ENCODE data around the gene ADGRV1.

The ADGRV1 gene

DNA sequence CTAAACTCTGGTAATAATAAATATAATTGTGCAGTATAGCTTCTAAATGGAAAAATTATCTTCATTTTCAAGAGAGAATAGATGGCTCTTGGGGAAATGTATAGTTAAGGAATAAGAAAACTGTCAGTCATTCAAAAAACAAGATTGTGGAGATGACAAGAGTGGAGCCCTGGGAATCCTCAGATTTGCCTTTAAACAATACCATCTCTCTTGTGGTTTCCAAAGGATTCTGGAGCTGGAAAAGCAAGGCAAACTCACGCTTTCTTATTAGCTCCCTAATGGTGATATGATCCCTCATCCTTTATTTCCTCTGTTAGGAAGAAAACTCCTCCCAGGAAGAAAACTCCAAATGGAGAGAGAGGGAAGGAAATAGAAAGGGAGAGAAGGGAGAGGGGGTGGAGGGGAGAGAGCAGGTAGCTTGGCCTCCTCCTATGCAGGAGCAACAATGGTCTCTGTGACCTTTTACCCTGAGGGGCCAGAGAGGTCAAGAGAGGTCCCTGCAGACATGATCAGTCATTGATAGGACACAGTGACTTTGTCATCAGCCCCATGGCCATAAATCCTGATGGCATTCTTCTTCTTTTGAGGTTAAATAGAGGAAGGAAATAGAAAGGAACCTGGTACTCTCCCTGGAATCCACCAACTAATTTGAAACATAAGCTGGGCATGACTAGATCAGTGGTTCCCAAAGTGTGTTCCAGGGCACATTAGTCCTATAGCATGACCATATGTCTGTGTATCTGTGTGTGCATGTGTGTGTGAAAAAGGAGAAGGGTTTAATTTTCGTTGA is 512.4 kb downstream of the ADGRV1 start:
- no peaks in the 10 kb centered on the region for H3K9me3 ChIP-seq (ENCODE audit: low read length)
- H3K36me3 ChIP-seq (ENCODE audit: insufficient read depth, low read length), result no peaks in the 10 kb centered on the region
- peaks cover 14% of the 10 kb centered on the region for H3K4me1 ChIP-seq (ENCODE audit: insufficient read depth, low read length)
- H3K9ac ChIP-seq (ENCODE audit: low read length), result no peak overlapping the region
- no peak overlapping the region for H3K27ac ChIP-seq (ENCODE audit: low read depth, low read length)
- H3K27me3 ChIP-seq (ENCODE audit: control insufficient read depth in 1 of 2, insufficient read depth in 2 of 2, low read length in 2 of 2), result no peaks in the 10 kb centered on the region
- no peak overlapping the region for H3K4me3 ChIP-seq (ENCODE audit: low read depth in 1 of 2, low read length in 2 of 2)

DNA sequence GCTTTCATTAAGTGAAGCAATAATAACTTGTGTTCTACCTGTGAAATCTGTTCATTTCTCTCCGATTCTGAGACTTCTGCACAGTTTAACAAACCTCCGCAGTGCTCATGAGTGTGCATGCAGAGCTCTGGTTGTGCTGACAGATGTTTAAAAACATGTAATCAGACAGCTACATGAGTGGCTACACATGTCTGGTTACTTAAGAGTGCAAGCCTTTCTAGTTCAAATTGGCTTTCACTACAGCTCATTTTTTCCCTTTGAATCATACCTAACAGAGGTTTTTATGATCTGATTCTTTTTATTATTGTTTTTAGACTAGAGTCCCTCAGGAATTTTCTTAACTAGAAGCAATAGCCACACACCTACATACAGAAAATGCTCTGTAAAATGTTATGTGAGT is 514.3 kb downstream of the ADGRV1 start:
- Histone ChIP-seq H3K4me3 (ENCODE audit: low read depth in 1 of 2, low read length in 2 of 2) (no peak overlapping the region), H3K9me3 (ENCODE audit: low read length) (no peaks in the 10 kb centered on the region), H3K27me3 (ENCODE audit: control insufficient read depth in 1 of 2, insufficient read depth in 2 of 2, low read length in 2 of 2) (no peaks in the 10 kb centered on the region), H3K27ac (ENCODE audit: low read depth, low read length) (no peak overlapping the region), H3K4me1 (ENCODE audit: insufficient read depth, low read length) (peaks cover 14% of the 10 kb centered on the region), H3K36me3 (ENCODE audit: insufficient read depth, low read length) (no peaks in the 10 kb centered on the region), H3K9ac (ENCODE audit: low read length) (no peak overlapping the region)

DNA sequence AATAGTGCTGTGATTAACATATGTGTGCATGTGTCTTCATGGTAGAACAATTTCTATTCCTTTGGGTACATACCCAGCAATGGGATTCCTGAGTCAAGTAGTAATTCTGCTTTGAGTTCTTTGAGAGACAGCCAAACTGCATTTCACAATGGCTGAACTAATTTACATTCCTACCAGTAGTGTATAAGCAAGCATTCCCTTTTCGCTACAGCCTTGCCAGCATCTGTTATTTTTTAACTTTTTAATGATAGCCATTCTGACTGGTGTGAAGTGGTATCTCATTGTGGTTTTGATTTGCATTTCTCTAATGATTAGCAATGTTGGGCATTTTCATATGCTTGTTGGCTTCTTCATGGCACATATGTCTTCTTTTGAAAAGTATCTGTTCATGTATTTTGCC is 516.0 kb downstream of the ADGRV1 start:
- H3K27me3 ChIP-seq (ENCODE audit: control insufficient read depth in 1 of 2, insufficient read depth in 2 of 2, low read length in 2 of 2), result no peaks in the 10 kb centered on the region

DNA sequence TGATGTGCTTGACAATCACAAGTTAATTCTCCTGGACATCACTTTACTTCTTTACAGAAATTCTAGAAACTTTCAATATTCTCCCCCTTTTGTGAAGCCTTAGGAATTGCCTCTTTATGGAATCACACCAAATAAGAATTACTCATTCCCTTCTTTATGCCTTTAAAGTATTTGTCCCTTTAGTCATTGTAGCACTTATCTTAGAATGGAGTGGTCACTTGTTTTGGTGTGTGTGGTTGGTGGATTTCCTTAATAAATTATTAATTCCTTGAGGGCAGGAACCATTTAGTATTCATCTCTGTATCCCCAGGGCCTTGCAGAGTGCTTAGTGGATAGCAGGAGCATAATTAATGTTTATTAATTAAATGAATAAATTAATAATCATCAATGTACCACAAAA is 517.5 kb downstream of the ADGRV1 start:
- H3K36me3 ChIP-seq (ENCODE audit: insufficient read depth, low read length), result no peaks in the 10 kb centered on the region
- H3K27ac ChIP-seq (ENCODE audit: low read depth, low read length), result no peak overlapping the region
- H3K9ac ChIP-seq (ENCODE audit: low read length), result no peak overlapping the region
- no peaks in the 10 kb centered on the region for H3K9me3 ChIP-seq (ENCODE audit: low read length)
- no peaks in the 10 kb centered on the region for H3K27me3 ChIP-seq (ENCODE audit: control insufficient read depth in 1 of 2, insufficient read depth in 2 of 2, low read length in 2 of 2)
- H3K4me1 ChIP-seq (ENCODE audit: insufficient read depth, low read length), result peaks cover 18% of the 10 kb centered on the region
- H3K4me3 ChIP-seq (ENCODE audit: low read depth in 1 of 2, low read length in 2 of 2), result no peak overlapping the region

More for the DNA sequence above, 516.0 kb downstream of the ADGRV1 start:
- no peaks in the 10 kb centered on the region for H3K9me3 ChIP-seq (ENCODE audit: low read length)
- H3K4me3 ChIP-seq (ENCODE audit: low read depth in 1 of 2, low read length in 2 of 2), result no peak overlapping the region
- H3K27ac ChIP-seq (ENCODE audit: low read depth, low read length), result no peak overlapping the region
- H3K4me1 ChIP-seq (ENCODE audit: insufficient read depth, low read length), result peaks cover 18% of the 10 kb centered on the region
- H3K9ac ChIP-seq (ENCODE audit: low read length), result no peak overlapping the region
- no peaks in the 10 kb centered on the region for H3K36me3 ChIP-seq (ENCODE audit: insufficient read depth, low read length)

DNA sequence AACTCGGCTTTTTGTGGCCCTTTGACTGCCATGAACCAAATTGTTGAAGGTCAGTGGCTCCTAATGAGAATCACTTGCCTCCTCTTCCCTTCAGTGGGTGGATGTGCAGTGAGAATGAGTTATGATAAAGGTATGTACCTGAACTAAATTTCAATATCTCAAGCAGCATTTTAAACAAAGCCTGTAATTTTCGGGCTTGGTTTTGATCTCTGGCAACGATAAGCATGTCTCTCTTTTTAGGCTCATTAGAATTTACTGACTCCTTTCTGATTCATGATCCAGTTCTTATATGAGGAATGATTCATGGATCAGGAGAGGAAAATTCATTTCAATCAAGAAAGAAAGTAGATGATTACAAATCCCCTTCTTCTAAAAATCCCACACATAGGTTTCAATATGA is 519.0 kb downstream of the ADGRV1 start:
- H3K4me1 ChIP-seq (ENCODE audit: insufficient read depth, low read length), result peaks cover 15% of the 10 kb centered on the region
- H3K4me3 ChIP-seq (ENCODE audit: low read depth in 1 of 2, low read length in 2 of 2), result no peak overlapping the region
- H3K27ac ChIP-seq (ENCODE audit: low read depth, low read length), result no peak overlapping the region
- no peak overlapping the region for H3K9ac ChIP-seq (ENCODE audit: low read length)
- H3K27me3 ChIP-seq (ENCODE audit: control insufficient read depth in 1 of 2, insufficient read depth in 2 of 2, low read length in 2 of 2), result no peaks in the 10 kb centered on the region
- no peaks in the 10 kb centered on the region for H3K36me3 ChIP-seq (ENCODE audit: insufficient read depth, low read length)
- no peaks in the 10 kb centered on the region for H3K9me3 ChIP-seq (ENCODE audit: low read length)

DNA sequence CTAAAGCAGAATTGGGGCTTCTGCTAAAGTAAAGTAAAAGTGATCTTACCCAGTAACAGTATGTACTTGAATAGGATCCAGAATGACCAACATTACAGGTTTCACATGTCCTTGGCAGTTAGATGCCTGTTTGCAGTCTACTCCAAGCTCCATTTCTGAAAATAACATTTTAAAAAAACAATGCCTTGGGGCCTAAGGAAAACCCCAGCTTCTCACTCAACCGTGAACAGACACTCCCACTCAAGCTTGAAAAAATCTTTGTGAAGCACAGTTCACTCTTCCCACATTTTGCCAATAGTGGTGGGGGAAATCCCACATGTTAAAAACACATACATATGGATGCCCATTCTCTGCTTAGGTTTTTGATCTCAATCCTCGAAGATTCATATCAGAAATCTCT is 520.4 kb downstream of the ADGRV1 start:
- Histone ChIP-seq H3K9me3 (ENCODE audit: low read length) (no peaks in the 10 kb centered on the region), H3K36me3 (ENCODE audit: insufficient read depth, low read length) (no peaks in the 10 kb centered on the region), H3K4me3 (ENCODE audit: low read depth in 1 of 2, low read length in 2 of 2) (no peak overlapping the region), H3K27ac (ENCODE audit: low read depth, low read length) (peak overlapping the region; percentile 33), H3K4me1 (ENCODE audit: insufficient read depth, low read length) (peaks cover 4% of the 10 kb centered on the region), H3K27me3 (ENCODE audit: control insufficient read depth in 1 of 2, insufficient read depth in 2 of 2, low read length in 2 of 2) (no peaks in the 10 kb centered on the region), H3K9ac (ENCODE audit: low read length) (no peak overlapping the region)

DNA sequence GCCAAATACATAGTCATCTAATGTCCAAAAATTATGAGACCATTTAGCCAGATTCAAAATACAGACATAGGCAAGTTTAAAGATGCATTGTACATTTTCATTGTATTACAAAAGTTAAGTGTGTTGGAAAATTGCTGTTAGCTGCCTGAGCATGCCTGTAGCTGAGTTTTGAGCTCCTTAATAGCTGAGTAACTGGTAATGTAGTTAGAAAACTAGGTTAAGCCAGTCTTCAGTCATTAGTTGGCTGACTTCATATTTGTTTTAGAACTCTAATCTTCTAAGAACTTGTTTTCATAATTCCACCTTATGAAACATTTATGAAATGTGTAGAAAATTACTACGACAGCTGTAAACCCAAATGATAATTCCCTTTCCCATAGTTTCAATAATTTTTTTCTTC is 531.2 kb downstream of the ADGRV1 start:
- no peak overlapping the region for H3K9ac ChIP-seq (ENCODE audit: low read length)
- H3K27me3 ChIP-seq (ENCODE audit: control insufficient read depth in 1 of 2, insufficient read depth in 2 of 2, low read length in 2 of 2), result no peaks in the 10 kb centered on the region
- H3K4me1 ChIP-seq (ENCODE audit: insufficient read depth, low read length), result no peaks in the 10 kb centered on the region
- H3K36me3 ChIP-seq (ENCODE audit: insufficient read depth, low read length), result no peaks in the 10 kb centered on the region
- no peak overlapping the region for H3K27ac ChIP-seq (ENCODE audit: low read depth, low read length)
- H3K9me3 ChIP-seq (ENCODE audit: low read length), result no peaks in the 10 kb centered on the region
- no peak overlapping the region for H3K4me3 ChIP-seq (ENCODE audit: low read depth in 1 of 2, low read length in 2 of 2)

DNA sequence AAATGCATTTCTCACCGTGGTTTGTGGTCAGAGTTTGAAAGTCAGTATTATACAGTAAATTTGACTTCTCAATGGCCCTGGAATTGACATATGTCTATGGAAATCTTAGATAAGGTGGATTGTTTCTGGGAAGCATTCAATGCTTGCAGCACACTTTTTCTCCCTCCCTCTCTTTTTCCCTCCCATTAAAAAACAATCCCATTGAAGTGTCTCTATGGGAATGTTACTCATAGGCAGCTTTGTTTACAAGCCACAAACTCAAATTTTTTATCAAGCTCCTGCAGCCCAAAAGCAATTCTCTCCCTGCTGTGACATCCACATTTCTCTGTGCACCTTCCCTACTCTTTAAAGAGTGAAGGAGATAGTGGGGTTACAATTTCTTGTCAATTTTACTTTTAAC is 532.4 kb downstream of the ADGRV1 start:
- H3K36me3 ChIP-seq (ENCODE audit: insufficient read depth, low read length), result no peaks in the 10 kb centered on the region
- H3K4me3 ChIP-seq (ENCODE audit: low read depth in 1 of 2, low read length in 2 of 2), result no peak overlapping the region
- H3K9ac ChIP-seq (ENCODE audit: low read length), result no peak overlapping the region
- H3K27ac ChIP-seq (ENCODE audit: low read depth, low read length), result no peak overlapping the region
- H3K27me3 ChIP-seq (ENCODE audit: control insufficient read depth in 1 of 2, insufficient read depth in 2 of 2, low read length in 2 of 2), result no peaks in the 10 kb centered on the region
- no peaks in the 10 kb centered on the region for H3K9me3 ChIP-seq (ENCODE audit: low read length)
- no peaks in the 10 kb centered on the region for H3K4me1 ChIP-seq (ENCODE audit: insufficient read depth, low read length)

DNA sequence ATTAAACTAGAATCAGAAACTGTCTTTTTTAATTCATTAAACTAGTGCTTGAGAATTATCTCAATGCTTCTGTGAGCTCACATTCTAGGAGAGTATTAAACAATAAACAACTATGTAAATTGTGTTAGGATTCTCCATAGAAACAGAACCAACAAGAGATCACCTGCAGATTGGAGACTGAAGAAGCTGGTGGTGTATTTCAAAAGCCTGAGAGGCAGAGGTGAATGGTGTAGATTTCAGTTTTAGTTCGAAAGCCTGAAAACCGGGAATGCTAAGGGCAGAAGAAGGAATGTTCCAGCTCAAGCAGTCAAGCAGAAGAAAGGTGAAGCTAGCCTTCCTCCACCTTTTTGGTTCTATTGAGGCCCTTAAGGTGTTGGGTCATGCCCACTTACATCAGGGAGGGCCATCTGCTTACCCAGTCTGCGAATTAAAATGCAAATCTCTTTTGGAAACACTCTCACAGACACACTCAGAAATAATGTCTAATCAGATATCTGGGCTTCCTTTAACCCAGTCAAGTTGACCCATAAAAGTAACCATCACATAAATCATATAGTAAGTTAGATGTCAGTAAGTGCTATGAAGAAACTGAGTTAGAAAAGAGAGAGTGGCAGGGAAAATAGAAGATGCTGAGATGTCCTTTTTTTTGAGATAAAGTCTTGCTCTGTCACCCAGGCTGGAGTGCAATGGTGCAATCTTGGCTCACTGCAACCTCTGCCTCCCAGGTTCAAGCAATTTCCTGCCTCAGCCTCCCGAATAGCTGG is 533.1 kb downstream of the ADGRV1 start:
- peaks cover 6% of the 10 kb centered on the region for H3K4me1 ChIP-seq (ENCODE audit: insufficient read depth, low read length)
- no peaks in the 10 kb centered on the region for H3K9me3 ChIP-seq (ENCODE audit: low read length)
- no peak overlapping the region for H3K27ac ChIP-seq (ENCODE audit: low read depth, low read length)
- H3K27me3 ChIP-seq (ENCODE audit: control insufficient read depth in 1 of 2, insufficient read depth in 2 of 2, low read length in 2 of 2), result no peaks in the 10 kb centered on the region
- H3K9ac ChIP-seq (ENCODE audit: low read length), result no peak overlapping the region
- no peak overlapping the region for H3K4me3 ChIP-seq (ENCODE audit: low read depth in 1 of 2, low read length in 2 of 2)
- no peaks in the 10 kb centered on the region for H3K36me3 ChIP-seq (ENCODE audit: insufficient read depth, low read length)

DNA sequence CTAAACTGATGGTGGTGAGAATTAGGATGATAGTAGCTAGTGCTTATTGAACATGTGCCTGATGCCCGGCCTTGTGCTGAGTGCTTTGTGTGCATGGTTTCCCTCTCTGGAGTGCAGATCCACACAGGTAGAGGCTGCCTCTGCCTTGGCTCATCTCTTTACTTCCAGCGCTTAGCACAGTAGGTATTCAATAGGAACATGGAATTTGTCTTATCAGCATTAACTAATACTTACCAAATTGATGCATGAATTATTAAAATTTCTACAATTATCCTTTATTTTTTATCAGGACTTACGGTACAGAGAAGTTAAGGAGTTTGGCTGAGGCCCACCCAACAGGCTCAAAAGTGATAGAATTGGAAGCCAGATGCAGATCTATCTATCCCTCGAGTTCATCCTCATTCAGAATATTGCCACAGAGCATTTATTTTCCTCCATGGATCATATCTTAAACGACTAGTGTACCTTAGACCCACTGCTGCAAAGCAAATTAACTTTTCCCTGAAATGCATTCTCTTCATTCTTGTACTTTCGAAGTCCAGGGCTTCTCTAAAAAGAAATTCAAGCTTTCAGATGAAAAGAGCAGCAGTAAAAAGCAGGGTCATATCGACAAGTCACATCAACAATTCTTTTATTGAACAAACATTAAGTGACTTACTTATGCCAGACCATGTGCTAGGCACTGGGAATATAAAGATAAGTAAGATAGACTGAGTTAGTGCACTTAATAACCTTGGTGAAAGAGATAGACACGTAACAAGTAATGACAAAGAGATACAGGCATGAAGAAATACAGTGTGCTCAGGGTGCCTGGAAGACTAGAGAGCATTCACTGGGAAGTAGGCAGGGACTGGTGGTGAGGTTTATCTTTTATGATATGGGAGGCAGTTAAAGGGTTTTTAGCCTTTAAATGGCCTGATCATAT is 534.5 kb downstream of the ADGRV1 start:
- Histone ChIP-seq H3K27ac (ENCODE audit: low read depth, low read length) (no peak overlapping the region), H3K9ac (ENCODE audit: low read length) (no peak overlapping the region), H3K27me3 (ENCODE audit: control insufficient read depth in 1 of 2, insufficient read depth in 2 of 2, low read length in 2 of 2) (no peaks in the 10 kb centered on the region), H3K4me3 (ENCODE audit: low read depth in 1 of 2, low read length in 2 of 2) (no peak overlapping the region), H3K9me3 (ENCODE audit: low read length) (no peaks in the 10 kb centered on the region), H3K36me3 (ENCODE audit: insufficient read depth, low read length) (no peaks in the 10 kb centered on the region), H3K4me1 (ENCODE audit: insufficient read depth, low read length) (peaks cover 11% of the 10 kb centered on the region)

DNA sequence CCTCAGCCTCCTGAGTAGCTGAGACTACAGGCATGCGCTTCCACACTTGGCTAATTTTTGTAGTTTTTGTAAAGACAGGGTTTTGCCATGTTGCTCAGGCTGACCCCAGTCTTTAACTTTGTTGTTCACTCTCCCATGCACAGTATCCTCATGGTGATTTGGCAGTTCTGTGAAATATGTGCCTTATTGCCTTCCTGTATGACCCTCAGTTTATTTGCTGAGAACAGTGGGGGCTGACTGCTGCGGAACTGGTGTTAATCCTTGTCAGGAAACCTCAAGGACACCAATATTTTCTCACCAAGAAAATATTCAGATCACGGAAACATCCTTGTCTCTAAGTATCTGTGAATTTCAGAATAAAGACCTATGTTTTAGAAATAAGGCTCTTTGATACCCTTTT is 536.7 kb downstream of the ADGRV1 start:
- Histone ChIP-seq H3K27ac (ENCODE audit: low read depth, low read length) (no peak overlapping the region), H3K4me3 (ENCODE audit: low read depth in 1 of 2, low read length in 2 of 2) (no peak overlapping the region), H3K9me3 (ENCODE audit: low read length) (no peaks in the 10 kb centered on the region), H3K27me3 (ENCODE audit: control insufficient read depth in 1 of 2, insufficient read depth in 2 of 2, low read length in 2 of 2) (no peaks in the 10 kb centered on the region), H3K36me3 (ENCODE audit: insufficient read depth, low read length) (no peaks in the 10 kb centered on the region), H3K9ac (ENCODE audit: low read length) (no peak overlapping the region), H3K4me1 (ENCODE audit: insufficient read depth, low read length) (peaks cover 17% of the 10 kb centered on the region)

All from muscle layer of colon (tissue), 2 donors.